OCI-LY7 (cell line): ENCODE data around the gene KCNK6. TPM values are rescaled to one million over a fixed set of nuclear protein-coding genes. Genes with fewer than 3 reads are reported as not detected.

ENCODE experiments used
- BruUV-seq: library from RNA; stranded (reverse); fragments of 400-500 nt; replicated peaks from 2 replicates; lab custom pipeline; 2021; lab: Mats Ljungman, UMichigan
- CTCF ChIA-PET: fragments of 300-600 bp; sonication (Branson Sonifier 250); formaldehyde crosslinking; loops from one replicate; lab custom pipeline; 2022; ENCODE audit warnings: antibody characterized with exemption; ENCODE audit not compliant: unreplicated experiment; lab: Charles Lee
- POLR2A ChIA-PET: fragments of 300-600 bp; sonication (Branson Sonifier 250); formaldehyde crosslinking; loops from one replicate; lab custom pipeline; 2022; ENCODE audit warnings: antibody characterized with exemption; lab: Charles Lee
- DNase-seq: peaks from one replicate; pipeline ENCODE4 v3.0.0-alpha.2; 2015; ENCODE audit warnings: low spot score
- H2AFZ ChIP-seq: fragments of 200-600 bp; sonication (generic), shearing (Covaris generic); 2 replicates; pipeline ENCODE4 v1.6.1; 2014; ENCODE audit warnings: mild to moderate bottlenecking, antibody characterized with exemption, low read length, moderate library complexity
- H3K27ac ChIP-seq: fragments of 200-600 bp; sonication (generic); 2 replicates; pipeline ENCODE4 v1.5.1; 2014; ENCODE audit warnings: mixed run types, low read depth, mild to moderate bottlenecking, moderate library complexity, low read length, inconsistent platforms; ENCODE audit not compliant: poor library complexity, severe bottlenecking
- H3K36me3 ChIP-seq: fragments of 200-600 bp; sonication (generic); 2 replicates; pipeline ENCODE4 v1.6.1; 2014; ENCODE audit warnings: mild to moderate bottlenecking, antibody characterized with exemption, low read length, moderate library complexity, mixed read lengths; ENCODE audit not compliant: insufficient read depth
- H3K4me1 ChIP-seq: fragments of 200-600 bp; sonication (generic); 2 replicates; pipeline ENCODE4 v1.5.1; 2014; ENCODE audit warnings: mild to moderate bottlenecking, low read length; ENCODE audit not compliant: insufficient read depth, poor library complexity, severe bottlenecking
- H3K4me2 ChIP-seq: fragments of 200-600 bp; sonication (generic); 2 replicates; pipeline ENCODE4 v1.6.1; 2014; ENCODE audit warnings: mild to moderate bottlenecking, low read length
- H3K4me3 ChIP-seq: fragments of 200-600 bp; sonication (generic); 2 replicates; pipeline ENCODE4 v1.5.1; 2014; ENCODE audit warnings: mild to moderate bottlenecking, low read depth, low read length; ENCODE audit not compliant: poor library complexity, severe bottlenecking
- H3K79me2 ChIP-seq: fragments of 200-600 bp; sonication (generic); 2 replicates; pipeline ENCODE4 v1.6.1; 2016; ENCODE audit warnings: low read depth, mild to moderate bottlenecking, low read length, moderate library complexity, mixed read lengths; ENCODE audit not compliant: insufficient read depth
- H3K9me2 ChIP-seq: fragments of 200-600 bp; sonication (generic); 2 replicates; pipeline ENCODE4 v1.6.1; 2016; ENCODE audit warnings: mild to moderate bottlenecking, low read length, mixed read lengths; ENCODE audit not compliant: insufficient read depth
- H3K9me3 ChIP-seq: fragments of 200-600 bp; sonication (generic); 2 replicates; pipeline ENCODE4 v1.6.1; 2014; ENCODE audit warnings: mild to moderate bottlenecking, mixed run types, low read length, mixed read lengths
- H4K20me1 ChIP-seq: fragments of 200-600 bp; sonication (generic); 2 replicates; pipeline ENCODE4 v1.6.1; 2014; ENCODE audit warnings: mild to moderate bottlenecking, antibody characterized with exemption, low read length, moderate library complexity, mixed read lengths; ENCODE audit not compliant: insufficient read depth
- CTCF ChIP-seq: fragments of 200-600 bp; sonication (generic); conservative IDR thresholded peaks from 2 replicates; pipeline ENCODE4 v1.5.1; 2014; ENCODE audit warnings: mild to moderate bottlenecking, antibody characterized with exemption, low read length, moderate library complexity, mixed read lengths
- EZH2phosphoT487 ChIP-seq: fragments of 200-600 bp; sonication (generic); IDR thresholded peaks from 2 replicates; pipeline ENCODE4 v1.6.1; 2018; ENCODE audit warnings: low read depth, borderline replicate concordance, mild to moderate bottlenecking, mixed run types, antibody characterized with exemption, low read length, moderate library complexity, mixed read lengths
- intact Hi-C: fragments of 100-400 bp; cut with micrococcal nuclease; formaldehyde crosslinking; loops from one replicate; pipeline ENCODE4 v1.10.0; 2022; ENCODE audit not compliant: unreplicated experiment
- total RNA-seq, 2 experiments: library from RNA; depleted of rRNA in 1 of 2; stranded (reverse); fragments of >200 nt in 1 of 2; shearing (Covaris generic) in 1 of 2; gene quantifications; 2 replicates each; pipeline ENCODE4 v1.2.3, GENCODE V29; 2014 to 2022

KCNK6 gene
- total RNA-seq, 2 experiments from 2014 or later: 1.7 to 6.9 TPM

GRCh38 chr19:38294090-38294489 lies 25.6 kb upstream of the KCNK6 start:
- no peak overlapping the region for H3K27ac ChIP-seq
- no peaks in the 10 kb centered on the region for H3K4me1 ChIP-seq
- CTCF ChIA-PET: no interaction called here
- DNase-seq: no peak
- H3K79me2 ChIP-seq: no peaks in the 10 kb centered on the region
- no peak overlapping the region for H2AFZ ChIP-seq
- BruUV-seq: no TSS peak
- H3K4me3 ChIP-seq: no peak overlapping the region
- no peaks in the 10 kb centered on the region for H4K20me1 ChIP-seq
- no peaks in the 10 kb centered on the region for H3K9me3 ChIP-seq
- no peak overlapping the region for H3K4me2 ChIP-seq
- no peak for TF ChIP-seq CTCF
- no peak for TF ChIP-seq EZH2phosphoT487
- H3K36me3 ChIP-seq: no peaks in the 10 kb centered on the region
- POLR2A ChIA-PET: no interaction called here
- intact Hi-C loops: no loop called here
- H3K9me2 ChIP-seq: no peaks in the 10 kb centered on the region

- BruUV-seq: no TSS peak
- H3K9me2 ChIP-seq: no peaks in the 10 kb centered on the region
- H3K36me3 ChIP-seq: no peaks in the 10 kb centered on the region
- CTCF ChIA-PET: no interaction called here
- no peak overlapping the region for H2AFZ ChIP-seq
- no peak overlapping the region for H3K27ac ChIP-seq
- no peak for DNase-seq
- no peak overlapping the region for H3K4me2 ChIP-seq
- no peaks in the 10 kb centered on the region for H4K20me1 ChIP-seq
- no peak overlapping the region for H3K4me3 ChIP-seq
- intact Hi-C loops: no loop called here
- TF ChIP-seq EZH2phosphoT487: no peak
- H3K4me1 ChIP-seq: no peaks in the 10 kb centered on the region
- no peaks in the 10 kb centered on the region for H3K9me3 ChIP-seq
- H3K79me2 ChIP-seq: no peaks in the 10 kb centered on the region
- POLR2A ChIA-PET: no interaction called here
Measured at GRCh38 chr19:38298821-38299680, 20.6 kb upstream of the KCNK6 start.

- intact Hi-C loops: no loop called here
- Histone ChIP-seq H2AFZ (no peak within 1 kb of the TSS), H3K4me3 (no peak within 1 kb of the TSS), H3K9me2 (no peaks in the 10 kb centered on the region), H4K20me1 (no peaks in the 10 kb centered on the region), H3K9me3 (no peaks in the 10 kb centered on the region), H3K4me2 (no peak within 1 kb of the TSS), H3K27ac (no peak within 1 kb of the TSS), H3K4me1 (no peaks in the 10 kb centered on the region), H3K79me2 (no peaks in the 10 kb centered on the region), H3K36me3 (peaks cover 9% of the 10 kb centered on the region; the same call in 1 of the 2 replicates)
- POLR2A ChIA-PET: no interaction called here
- no peak for TF ChIP-seq EZH2phosphoT487
- no peak for TF ChIP-seq CTCF
- BruUV-seq: no TSS peak
- CTCF ChIA-PET: interaction anchor here (0.5 kb wide), 1 partner anchor 263 kb away, joined by 3 read pairs; no protein-coding TSS in a partner anchor
- DNase-seq: no peak
Measured at GRCh38 chr19:38303517-38304351, 15.9 kb upstream of the KCNK6 start, which contains the start of gene C19orf33. TSS of gene C19orf33 (plus strand) at chr19:38304251. CDS start at chr19:38304262, 11 bp downstream.
